Pons (tissue), 1 donor: ENCODE measurements around the gene ZNF768.
"Not testable (repeated sequence)": the region's sequence is repeated elsewhere in the genome, so short reads cannot be mapped to it uniquely, and the experiment has no call there.

ENCODE experiments used
- DNase-seq: peaks from one replicate; pipeline ENCODE4 v3.0.0-alpha.2; 2016; ENCODE audit warnings: low spot score

The ZNF768 gene

DNA sequence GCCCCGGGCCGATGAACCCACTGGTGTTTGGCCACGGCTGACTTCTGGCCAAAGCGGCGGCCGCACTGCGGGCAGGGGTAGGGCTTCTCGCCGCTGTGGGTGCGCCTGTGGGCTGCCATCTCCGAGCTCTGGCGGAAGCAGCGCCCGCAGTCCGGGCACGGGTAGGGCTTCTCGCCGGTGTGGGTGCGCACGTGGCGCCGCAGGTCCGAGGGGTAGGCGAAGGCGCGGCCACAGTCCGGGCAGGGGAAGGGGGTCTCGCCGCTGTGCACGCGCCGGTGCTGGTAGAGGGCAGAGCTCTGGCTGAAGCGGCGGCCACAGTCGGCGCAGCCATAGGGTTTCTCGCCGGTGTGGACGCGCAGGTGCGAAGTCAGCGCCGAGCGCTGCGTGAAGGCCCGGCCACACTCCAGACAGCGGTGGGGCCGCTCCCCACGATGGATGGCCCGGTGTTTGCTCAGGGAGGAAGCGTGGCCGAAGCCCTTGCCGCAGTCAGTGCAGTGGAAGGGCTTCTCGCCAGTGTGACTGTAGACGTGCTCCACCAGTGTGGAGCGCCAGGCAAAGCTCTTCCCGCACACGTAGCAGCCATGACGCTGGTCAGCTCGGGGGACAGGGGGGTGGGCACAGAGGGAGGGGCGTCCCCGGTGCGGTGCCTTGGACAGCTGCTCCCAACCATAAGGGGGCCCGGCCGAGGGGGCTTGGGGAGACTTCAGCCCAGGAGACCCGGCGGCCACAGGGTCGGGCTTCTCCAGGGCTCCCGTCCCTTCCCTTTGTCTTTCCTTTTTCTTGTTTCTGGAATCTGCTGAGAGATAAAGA is 29.2 kb upstream of the ZNF768 start:
- no peak for DNase-seq

- DNase-seq, result no peak
Observed at GRCh38 chr16:30554557-30555314, 28.4 kb upstream of the ZNF768 start.

GRCh38 chr16:30553393-30553899 is 27.1 kb upstream of the ZNF768 start:
- no peak for DNase-seq

DNA sequence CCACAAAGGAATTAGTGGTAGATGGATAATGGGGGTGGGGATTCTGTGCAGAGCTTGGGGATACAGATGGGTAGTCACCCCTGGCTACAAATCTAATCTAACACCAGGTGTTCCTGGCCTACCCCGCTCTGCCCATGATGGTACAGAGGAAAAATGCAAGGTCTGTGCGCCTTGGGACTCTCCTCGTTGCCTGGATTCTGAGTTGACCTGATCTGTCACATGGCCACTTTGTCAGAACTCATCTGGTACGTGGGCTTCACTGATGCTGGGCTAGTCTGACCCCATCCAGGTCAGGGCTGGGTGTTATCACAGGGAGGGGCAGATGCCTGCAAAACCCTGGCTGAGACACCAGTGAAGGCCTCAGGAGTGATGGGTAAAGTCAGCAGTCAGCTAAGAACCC is 26.6 kb upstream of the ZNF768 start:
- no peak for DNase-seq

DNA sequence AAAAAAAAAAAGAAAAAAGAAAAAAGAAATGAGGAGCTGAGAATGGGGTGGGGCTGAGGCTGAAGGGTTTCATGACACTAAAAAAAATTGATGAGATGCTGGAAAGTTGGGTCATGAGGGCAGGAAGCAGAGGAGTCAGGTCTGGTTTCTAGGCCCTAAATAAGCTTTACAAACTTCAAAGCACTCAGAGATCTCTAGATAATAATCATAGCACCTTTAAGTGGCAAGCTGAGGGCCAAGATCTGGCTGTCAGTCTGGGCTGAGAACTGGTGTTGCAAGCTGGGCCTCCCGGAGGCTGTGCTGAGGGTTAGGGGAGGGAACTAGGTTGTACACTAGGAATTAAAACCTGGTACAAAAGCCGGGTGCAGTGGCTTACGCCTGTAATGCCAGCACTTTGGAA is 25.4 kb upstream of the ZNF768 start:
- no peak for DNase-seq

DNA sequence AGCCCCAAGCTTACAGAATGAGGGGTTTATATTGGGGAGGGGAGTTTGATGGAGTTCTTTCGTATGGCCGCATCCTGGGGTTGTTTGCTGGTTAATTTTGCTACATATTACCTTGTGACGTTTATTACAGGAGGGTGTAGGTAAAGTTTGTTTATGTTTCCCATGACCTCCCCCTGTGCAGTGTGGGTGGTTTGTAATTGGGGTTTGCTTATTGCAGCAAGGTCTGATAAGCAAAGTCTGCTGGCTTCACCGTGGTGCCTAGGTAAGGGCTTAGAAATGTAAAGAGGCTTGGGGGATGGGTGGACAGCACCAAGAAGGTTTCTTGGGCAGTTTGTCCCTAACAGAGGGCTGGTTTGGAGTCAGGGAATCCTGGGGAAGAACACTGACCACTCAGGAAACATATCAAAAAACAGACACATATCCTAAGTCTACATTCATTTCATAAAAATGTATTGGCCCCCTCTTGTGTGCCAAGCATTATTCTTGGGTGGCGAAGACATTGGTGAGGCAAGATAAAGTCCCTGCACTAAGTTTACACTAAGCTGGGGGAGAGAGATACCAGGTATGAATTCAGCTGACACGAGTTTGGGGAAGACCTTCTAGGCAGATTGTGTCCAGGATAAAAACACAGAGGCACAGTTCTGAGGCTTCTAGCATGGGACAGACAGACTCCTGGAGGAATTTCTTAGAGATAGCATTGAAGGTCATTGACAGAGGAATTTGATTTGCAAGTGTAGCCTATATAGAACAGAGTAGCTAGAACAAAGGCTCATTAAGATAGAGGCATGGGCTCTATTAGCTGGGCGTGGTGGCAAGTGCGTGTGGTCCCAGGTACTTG is 22.3 kb upstream of the ZNF768 start:
- DNase-seq, result no peak

- no peak for DNase-seq
Observed at GRCh38 chr16:30546115-30546514, 19.7 kb upstream of the ZNF768 start.

GRCh38 chr16:30543067-30543466 is 16.7 kb upstream of the ZNF768 start:
- DNase-seq, result no peak

DNA sequence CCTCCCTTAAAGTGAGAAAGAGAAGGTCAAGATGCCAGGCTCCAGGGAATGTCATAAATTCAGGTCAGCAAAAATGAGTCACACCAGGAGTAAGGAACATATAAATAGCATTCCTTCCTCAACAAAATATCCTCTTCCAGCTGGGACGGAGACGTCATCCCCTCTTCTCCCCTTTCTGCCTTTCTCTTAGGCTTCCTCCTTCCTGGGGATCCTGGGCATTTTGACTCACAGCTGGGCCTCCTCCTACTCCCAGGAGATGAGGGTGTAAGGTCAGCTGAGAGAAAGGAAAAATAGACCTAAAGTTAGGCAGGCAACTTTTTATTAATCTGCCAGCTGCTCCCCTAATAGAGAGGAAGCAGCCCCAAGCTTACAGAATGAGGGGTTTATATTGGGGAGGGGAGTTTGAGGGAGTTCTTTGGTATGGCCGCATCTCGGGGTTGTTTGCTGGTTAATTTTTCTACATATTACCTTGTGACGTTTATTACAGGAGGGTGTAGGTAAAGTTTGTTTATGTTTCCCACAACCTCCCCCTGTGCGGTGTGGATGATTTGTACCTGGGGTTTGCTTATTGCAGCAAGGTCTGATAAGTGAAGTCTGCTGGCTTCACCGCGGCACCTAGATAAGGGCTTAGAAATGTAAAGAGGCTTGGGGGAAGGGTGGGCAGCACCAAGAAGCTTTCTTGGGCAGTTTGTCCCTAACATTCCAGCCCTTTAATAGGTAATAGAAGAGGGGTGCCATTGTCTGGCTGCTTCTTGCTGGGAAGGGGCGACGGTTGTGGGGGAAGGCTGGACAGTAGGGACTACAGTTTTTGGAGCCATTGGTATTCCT is 15.3 kb upstream of the ZNF768 start:
- no peak for DNase-seq

- DNase-seq, result not testable (repeated sequence)
Observed at GRCh38 chr16:30540916-30541464, 14.6 kb upstream of the ZNF768 start.

GRCh38 chr16:30539986-30540526 is 13.7 kb upstream of the ZNF768 start:
- not testable (repeated sequence) for DNase-seq

GRCh38 chr16:30539000-30539964 is 12.9 kb upstream of the ZNF768 start:
- DNase-seq, result no peak

DNA sequence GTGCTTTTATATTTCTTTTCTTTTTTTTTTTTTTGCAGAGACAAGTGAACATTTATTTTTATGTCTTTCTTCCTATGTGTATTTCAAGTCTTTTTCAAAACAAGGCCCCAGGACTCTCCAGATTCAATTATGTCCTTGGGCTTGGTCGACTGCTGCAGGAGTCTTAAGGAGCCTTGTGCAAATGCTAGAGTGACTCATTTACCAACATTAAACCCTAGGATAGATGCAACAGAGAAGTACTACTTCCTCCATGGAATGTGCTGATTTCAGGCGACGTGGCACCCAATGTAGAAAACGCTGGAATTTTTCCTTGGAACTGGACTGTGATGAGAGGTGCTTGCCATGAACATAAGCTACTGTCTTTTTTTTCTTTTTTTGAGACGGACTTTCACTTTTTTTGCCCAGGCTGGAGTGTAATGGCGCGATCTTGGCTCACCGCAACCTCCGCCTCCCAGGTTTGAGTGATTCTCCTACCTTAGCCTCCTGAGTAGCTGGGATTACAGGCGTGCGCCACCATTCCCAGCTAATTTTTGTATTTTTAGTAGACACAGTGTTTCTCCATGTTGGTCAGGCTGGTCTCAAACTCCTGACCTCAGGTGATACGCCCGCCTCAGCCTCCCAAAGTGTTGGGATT is 10.1 kb upstream of the ZNF768 start:
- DNase-seq, result not testable (repeated sequence)

GRCh38 chr16:30535777-30536190 is 9.4 kb upstream of the ZNF768 start:
- DNase-seq, result peak; percentile 76

DNA sequence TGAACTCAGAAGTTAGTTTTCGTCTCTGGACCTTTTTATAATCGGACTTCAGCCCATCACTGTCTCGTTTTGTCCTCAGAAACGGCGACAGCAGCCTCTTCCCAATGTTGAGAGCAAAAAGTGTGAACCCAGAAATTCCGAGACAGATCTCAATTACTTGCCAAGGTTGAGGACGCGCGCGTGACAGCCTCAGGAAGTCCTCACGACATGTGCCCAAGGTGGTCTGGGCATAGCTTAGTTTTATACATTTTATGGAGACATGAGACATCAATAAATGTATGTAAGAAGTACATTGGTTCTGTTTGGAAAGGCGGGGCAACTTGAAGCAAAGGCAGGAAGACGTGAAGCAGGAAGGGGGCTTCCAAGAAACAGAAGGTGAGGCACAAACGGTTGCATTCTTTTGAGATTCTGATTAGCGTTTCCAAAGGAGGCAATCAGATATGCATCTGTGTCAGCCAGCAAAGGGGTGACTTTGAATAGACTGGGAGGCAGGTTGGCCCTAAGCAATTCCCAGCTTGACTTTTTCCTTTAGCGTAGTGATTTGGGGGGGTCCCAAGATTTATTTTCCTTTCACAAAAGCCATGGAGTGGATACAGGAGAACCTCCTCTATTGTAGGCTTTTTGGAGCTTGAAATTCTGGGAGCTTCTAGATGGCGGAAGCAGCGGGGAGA is 8.9 kb upstream of the ZNF768 start:
- DNase-seq, result no peak

GRCh38 chr16:30534368-30535105 is 8.2 kb upstream of the ZNF768 start, which contains the start of gene ZNF747:
Gene ZNF747 (minus strand): TSS chr16:30534858. CDS start chr16:30534679, 179 bp downstream.
- peak; percentile 94 for DNase-seq

- no peak for DNase-seq
Observed at GRCh38 chr16:30533748-30534367, 7.5 kb upstream of the ZNF768 start.
